Liver (tissue), 9 donors: ENCODE results near the gene CIAPIN1. TPM values are rescaled to one million over a fixed set of nuclear protein-coding genes. Genes with fewer than 3 reads are reported as not detected.

ENCODE experiments used
- DNase-seq: peaks from one replicate; pipeline ENCODE4 v3.0.0-alpha.2; 2017; ENCODE audit warnings: low spot score
- H3K27ac ChIP-seq, 2 donors: one replicate each; pipeline ENCODE4 v1.7.0; 2013; ENCODE audit warnings: inconsistent platforms in 2 of 2, low read length in 2 of 2, control low read depth in 1 of 2, low read depth in 1 of 2, mild to moderate bottlenecking in 1 of 2
- H3K27me3 ChIP-seq, 4 donors: one replicate each; pipeline versions ENCODE4 v1.6.1 to v1.7.0; 2013; ENCODE audit warnings: low read length in 3 of 4, inconsistent platforms in 1 of 4, mild to moderate bottlenecking in 1 of 4, moderate library complexity in 1 of 4; ENCODE audit not compliant: control insufficient read depth in 4 of 4, insufficient read depth in 4 of 4
- H3K36me3 ChIP-seq, 4 donors: one replicate each; pipeline versions ENCODE4 v1.6.1 to v1.7.0; 2013; ENCODE audit warnings: low read length in 3 of 4, mild to moderate bottlenecking in 3 of 4, low read depth in 1 of 4, moderate library complexity in 1 of 4; ENCODE audit not compliant: control insufficient read depth in 4 of 4, insufficient read depth in 3 of 4
- H3K4me1 ChIP-seq, 4 donors: one replicate each; pipeline versions ENCODE4 v1.6.1 to v1.7.0; 2013; ENCODE audit warnings: low read length in 3 of 4, mild to moderate bottlenecking in 3 of 4, moderate library complexity in 1 of 4; ENCODE audit not compliant: control insufficient read depth in 4 of 4, insufficient read depth in 4 of 4
- H3K4me3 ChIP-seq, 3 donors: one replicate each; pipeline versions ENCODE4 v1.6.1 to v1.7.0; 2013; ENCODE audit warnings: low read length in 3 of 3, control low read depth in 1 of 3, low read depth in 1 of 3, mild to moderate bottlenecking in 1 of 3
- H3K9ac ChIP-seq, 2 donors: one replicate each; pipeline ENCODE4 v1.7.0; 2013; ENCODE audit warnings: low read length in 2 of 2, mild to moderate bottlenecking in 2 of 2, moderate library complexity in 2 of 2, control low read depth in 1 of 2, low read depth in 1 of 2
- H3K9me3 ChIP-seq, 4 donors: one replicate each; pipeline versions ENCODE4 v1.6.1 to v1.7.0; 2013; ENCODE audit warnings: low read length in 3 of 4; ENCODE audit not compliant: control insufficient read depth in 4 of 4
- ATF3 ChIP-seq: IDR thresholded peaks from 2 replicates; pipeline ENCODE4 v1.6.1; 2016; ENCODE audit warnings: antibody characterized with exemption
- FOXA1 ChIP-seq: IDR thresholded peaks from 2 replicates; pipeline ENCODE4 v1.6.1; 2016; ENCODE audit warnings: antibody characterized with exemption
- FOXA2 ChIP-seq: IDR thresholded peaks from 2 replicates; pipeline ENCODE4 v1.6.1; 2016; ENCODE audit warnings: antibody characterized with exemption
- HNF4A ChIP-seq, 2 donors: conservative IDR thresholded peaks; 2 replicates each; pipeline ENCODE4 v1.6.1; 2016; ENCODE audit warnings: antibody characterized with exemption in 2 of 2, mild to moderate bottlenecking in 2 of 2
- HNF4G ChIP-seq: IDR thresholded peaks from 2 replicates; pipeline ENCODE4 v1.6.1; 2016; ENCODE audit warnings: antibody characterized with exemption
- MAX ChIP-seq: IDR thresholded peaks from 2 replicates; pipeline ENCODE4 v1.6.1; 2016; ENCODE audit warnings: antibody characterized with exemption
- NR2F2 ChIP-seq: IDR thresholded peaks from 2 replicates; pipeline ENCODE4 v1.6.1; 2016; ENCODE audit warnings: antibody characterized with exemption
- RAD21 ChIP-seq, 2 donors: IDR thresholded peaks; 2 replicates each; pipeline ENCODE4 v1.6.1; 2016; ENCODE audit warnings: antibody characterized with exemption in 2 of 2, mild to moderate bottlenecking in 2 of 2
- RXRA ChIP-seq, 2 donors: IDR thresholded peaks; 2 replicates each; pipeline ENCODE4 v1.6.1; 2017 to 2018; ENCODE audit warnings: antibody characterized with exemption in 2 of 2, mild to moderate bottlenecking in 1 of 2
- SP1 ChIP-seq: IDR thresholded peaks from 2 replicates; pipeline ENCODE4 v1.6.1; 2018; ENCODE audit warnings: antibody characterized with exemption, mild to moderate bottlenecking
- TAF1 ChIP-seq: conservative IDR thresholded peaks from 2 replicates; pipeline ENCODE4 v1.6.1; 2016; ENCODE audit warnings: antibody characterized with exemption, mild to moderate bottlenecking
- YY1 ChIP-seq: IDR thresholded peaks from 2 replicates; pipeline ENCODE4 v1.6.1; 2016; ENCODE audit warnings: antibody characterized with exemption, mild to moderate bottlenecking
- ZBTB33 ChIP-seq: IDR thresholded peaks from 2 replicates; pipeline ENCODE4 v1.6.1; 2016; ENCODE audit warnings: antibody characterized with exemption
- WGBS: extraction: QIAGEN DNeasy Blood & Tissue Kit; methylation state at CpG from one replicate; pipeline ENCODE4 v1.1.7; 2013; 5-methylcytosine and 5-hydroxymethylcytosine counted together
- polyA plus RNA-seq, 2 donors: library from polyadenylated mRNA; stranded (reverse) in 1 of 2; unstranded in 1 of 2; fragments of 200-250 nt in 1 of 2; fragments of >200 nt in 1 of 2; fragmentation: Nextera tagmentation in 1 of 2; extraction: Ambion mirVana in 1 of 2; gene quantifications; one replicate each; pipeline versions ENCODE4 v1.2.1 to v1.2.3, GENCODE V29; 2013 to 2015
- total RNA-seq, 2 donors: library from RNA; depleted of rRNA; stranded (reverse); fragments of >200 nt; gene quantifications; one replicate each; pipeline ENCODE4 v1.2.3, GENCODE V29; 2014
- donor health status: healthy.
- donor health status: healthy.
- donor health status: healthy.
- donor health status: healthy.
- donor health status: healthy.

Gene CIAPIN1
- total and polyA plus RNA-seq, 4 donors = 19.5 to 32.7 (median 23.4) TPM

- Histone ChIP-seq H3K9me3 (no peaks in the 10 kb centered on the region), H3K4me3 (no peak overlapping the region), H3K4me1 (peaks cover 0 to 6% (median 2%) of the 10 kb centered on the region in 4 donors), H3K9ac (no peak overlapping the region), H3K36me3 (peaks cover 6 to 15% (median 9%) of the 10 kb centered on the region in 4 donors), H3K27ac (no peak overlapping the region), H3K27me3 (no peaks in the 10 kb centered on the region)
- TF ChIP-seq HNF4G (no peak), ATF3 (no peak), RAD21 (IDR thresholded peaks at IDR 0.05) (no peak), NR2F2 (no peak), RXRA (IDR thresholded peaks at IDR 0.05) (no peak), TAF1 (no peak), FOXA2 (no peak)
- 83% methylated on average over 5 of the region's 5 CpGs for WGBS
- DNase-seq = no peak
These were observed 62.1 kb downstream of the CIAPIN1 start for GRCh38 chr16:57385083-57385482.

- Histone ChIP-seq H3K27ac (no peak overlapping the region), H3K9ac (no peak overlapping the region), H3K4me1 (peaks cover 2 to 11% (median 5%) of the 10 kb centered on the region in 4 donors), H3K36me3 (peaks cover 6 to 15% (median 9%) of the 10 kb centered on the region in 4 donors), H3K4me3 (no peak overlapping the region), H3K9me3 (no peaks in the 10 kb centered on the region), H3K27me3 (no peaks in the 10 kb centered on the region)
- WGBS = 55% methylated on average over 11 of the region's 11 CpGs
- no peak for DNase-seq
- TF ChIP-seq HNF4G (no peak), RAD21 (IDR thresholded peaks at IDR 0.05) (no peak), ZBTB33 (no peak), ATF3 (no peak), SP1 (no peak), HNF4A (conservative IDR thresholded peaks at IDR 0.05) (no peak), MAX (no peak), TAF1 (no peak), FOXA1 (no peak), FOXA2 (no peak)
These were observed 62.7 kb downstream of the CIAPIN1 start for GRCh38 chr16:57384248-57385070.

- whole genome bisulfite sequencing = 82% methylated on average over 8 of the region's 8 CpGs
- no peaks in the 10 kb centered on the region for H3K27me3 ChIP-seq
- no peak overlapping the region for H3K9ac ChIP-seq
- no peaks in the 10 kb centered on the region for H3K9me3 ChIP-seq
- no peak overlapping the region for H3K27ac ChIP-seq
- TF ChIP-seq ATF3 = no peak
- TF ChIP-seq YY1 = no peak
- TF ChIP-seq TAF1 = no peak
- peak; percentile 55 for DNase-seq
- H3K4me3 ChIP-seq = no peak overlapping the region
- H3K36me3 ChIP-seq = peaks cover 6 to 15% (median 9%) of the 10 kb centered on the region in 4 donors
- peaks cover 2 to 15% (median 6%) of the 10 kb centered on the region in 4 donors for H3K4me1 ChIP-seq
These were observed 63.6 kb downstream of the CIAPIN1 start for GRCh38 chr16:57383276-57384247.
